Fibroblast of skin of abdomen (primary cell): ENCODE data around the gene ZKSCAN7. TPM values are rescaled to one million over a fixed set of nuclear protein-coding genes. Genes with fewer than 3 reads are reported as not detected.
"Not testable (repeated sequence)": the region's sequence is repeated elsewhere in the genome, so short reads cannot be mapped to it uniquely, and the experiment has no call there.

Experiments
- DNase-seq: peaks from one replicate; pipeline ENCODE4 v3.0.0-alpha.2; 2013
- polyA plus RNA-seq, 2 experiments: library from polyadenylated mRNA; unstranded; fragments of 120-200 nt; gene quantifications; one replicate each; pipeline ENCODE4 v1.2.1, GENCODE V29; 2013; ENCODE audit not compliant: insufficient read length in 2 of 2

ZKSCAN7 gene
- polyA plus RNA-seq (2013, experiment 1 of 2; ENCODE audit: insufficient read length): 3.8 TPM
- 3.9 TPM for polyA plus RNA-seq (2013, experiment 2 of 2; ENCODE audit: insufficient read length)

- peak; percentile 61 for DNase-seq
Observed at GRCh38 chr3:44554626-44555592, at the start of gene ZKSCAN7. Gene ZKSCAN7, plus strand, starts transcription at chr3:44555193. Its CDS starts 1,855 bp downstream, at chr3:44557048.

DNA sequence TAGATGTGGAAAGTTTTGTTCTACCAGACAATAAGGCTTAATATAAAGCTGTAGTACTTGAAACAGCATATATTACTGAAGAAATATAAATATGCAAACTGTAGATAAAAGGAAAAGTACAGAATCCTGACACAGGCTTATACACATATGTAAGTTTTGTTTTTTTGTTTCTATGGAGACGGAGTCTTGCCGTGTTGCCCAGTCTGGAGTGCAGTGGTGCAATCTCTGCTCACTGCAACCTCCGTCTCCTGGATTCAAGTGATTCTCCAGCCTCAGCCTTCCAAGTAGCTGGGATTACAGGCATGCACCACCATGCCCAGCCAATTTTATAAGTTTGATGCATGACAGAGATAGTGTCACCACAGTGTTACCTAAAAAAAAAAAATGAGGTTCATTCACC lies 48.4 kb upstream of the ZKSCAN7 start:
- DNase-seq: no peak

GRCh38 chr3:44506961-44507360 lies 48.0 kb upstream of the ZKSCAN7 start:
- DNase-seq: no peak

- no peak for DNase-seq
Observed at GRCh38 chr3:44509393-44509921, 45.5 kb upstream of the ZKSCAN7 start.

DNA sequence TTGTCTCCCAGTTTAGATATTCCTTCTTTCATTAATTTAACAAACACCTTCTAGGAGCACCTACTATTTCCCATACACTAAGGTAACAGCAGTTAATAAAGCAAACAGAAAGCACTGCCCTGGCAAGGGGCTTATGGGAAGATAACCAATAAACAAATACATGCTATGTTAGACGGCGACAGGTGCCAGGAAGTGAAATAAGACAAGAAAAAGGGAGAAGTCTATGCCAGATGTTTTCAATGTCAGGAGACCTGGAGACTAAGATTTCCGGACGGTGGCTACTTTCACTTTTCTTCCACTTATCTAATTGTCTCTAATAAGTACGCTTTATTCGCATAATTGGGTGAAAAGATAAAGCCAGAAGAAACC lies 45.0 kb upstream of the ZKSCAN7 start:
- DNase-seq: no peak

DNA sequence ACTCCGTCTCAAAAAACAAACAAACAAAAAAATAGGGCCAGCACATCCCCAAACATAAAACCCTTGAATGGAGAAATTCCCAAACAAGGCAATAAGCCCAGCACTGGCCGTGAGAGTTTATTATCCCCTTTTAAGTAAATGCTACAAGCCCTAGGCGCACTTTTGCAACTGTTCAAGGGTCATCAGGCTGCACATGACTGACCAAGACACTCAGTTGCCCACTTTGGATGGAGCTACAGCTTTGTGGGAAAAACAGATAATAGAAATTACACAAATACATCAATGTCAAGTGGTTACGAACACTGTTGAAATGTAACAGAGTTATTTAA lies 43.8 kb upstream of the ZKSCAN7 start:
- DNase-seq: no peak

DNA sequence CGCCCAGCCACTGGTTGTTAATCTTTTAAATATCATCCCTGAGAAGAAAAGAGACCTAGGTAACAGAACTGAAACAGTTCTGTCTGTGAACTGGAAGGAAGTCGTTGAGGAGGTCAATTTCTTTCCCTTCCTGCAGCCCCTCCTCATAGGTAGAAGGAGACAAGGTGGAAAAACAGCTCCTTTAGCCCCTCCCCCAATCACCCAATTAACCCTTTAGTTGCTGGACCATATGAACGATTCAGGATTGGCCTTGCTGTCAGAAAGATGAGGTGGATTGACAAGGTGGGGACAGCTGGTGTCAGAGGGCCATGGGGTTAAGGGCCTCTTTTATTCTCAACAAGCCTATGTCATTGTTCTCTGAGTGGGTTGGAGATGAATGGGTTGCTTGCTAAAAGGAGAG lies 41.5 kb upstream of the ZKSCAN7 start:
- no peak for DNase-seq

GRCh38 chr3:44516230-44516629 lies 38.8 kb upstream of the ZKSCAN7 start:
- no peak for DNase-seq

DNA sequence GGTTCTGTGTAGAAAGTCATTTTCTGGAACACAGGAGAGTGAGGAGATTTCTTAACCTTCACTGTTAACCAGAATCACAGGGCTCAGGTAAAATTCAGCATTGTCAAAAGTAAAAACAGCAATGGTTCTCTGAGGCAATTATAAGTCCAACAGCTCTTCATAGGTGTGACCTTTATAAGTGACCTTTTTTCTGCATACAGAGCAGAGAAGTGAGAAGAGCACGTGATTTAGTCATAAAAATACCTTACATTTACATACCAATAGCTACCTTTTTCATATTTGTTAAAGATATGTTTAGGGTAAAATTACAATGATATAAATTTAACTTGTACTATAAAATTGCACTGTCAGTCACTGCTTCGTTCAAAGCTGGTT lies 36.2 kb upstream of the ZKSCAN7 start:
- DNase-seq: no peak

- DNase-seq: no peak
Observed at GRCh38 chr3:44521721-44522120, 33.3 kb upstream of the ZKSCAN7 start.

- no peak for DNase-seq
Observed at GRCh38 chr3:44522494-44522933, 32.5 kb upstream of the ZKSCAN7 start.

DNA sequence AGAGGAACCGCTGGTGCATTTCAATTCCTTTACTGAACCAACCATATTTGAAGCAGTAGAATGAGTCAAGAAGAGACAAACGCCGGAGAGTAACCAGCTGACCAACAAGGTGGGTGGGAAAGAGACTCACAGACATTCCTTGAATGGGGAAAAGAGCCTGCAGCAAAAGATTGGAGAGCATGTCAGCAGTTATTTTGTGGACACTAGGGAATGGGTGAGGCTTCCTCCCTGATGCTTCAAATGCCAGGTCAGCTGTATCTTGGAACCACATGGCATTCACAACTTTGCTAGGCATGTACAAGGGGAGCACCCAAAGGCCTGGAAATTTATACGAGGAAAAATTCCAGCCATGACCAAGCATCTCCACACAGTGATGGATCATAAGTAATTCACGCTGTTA lies 29.9 kb upstream of the ZKSCAN7 start:
- no peak for DNase-seq

DNA sequence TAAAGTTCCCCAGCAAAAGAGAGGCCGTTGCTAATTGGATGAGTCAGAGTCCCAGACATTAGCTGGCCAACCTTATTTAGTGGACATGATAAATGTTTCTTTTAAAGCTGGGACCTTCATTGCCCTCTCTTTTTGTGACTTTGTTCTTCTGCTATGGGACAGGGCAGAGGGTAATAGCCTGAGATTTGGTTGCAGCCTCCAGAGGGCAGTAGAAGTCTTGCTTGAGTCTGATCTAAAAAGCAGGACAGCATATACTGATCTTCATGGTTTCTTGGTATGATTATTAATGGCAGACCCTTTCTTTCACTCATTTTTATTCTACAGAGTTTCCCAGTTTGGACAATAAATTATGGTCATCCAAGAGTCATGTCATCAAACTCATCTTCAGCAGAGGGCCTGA lies 25.1 kb upstream of the ZKSCAN7 start:
- DNase-seq: no peak

- no peak for DNase-seq
Observed at GRCh38 chr3:44530911-44531310, 24.1 kb upstream of the ZKSCAN7 start.

GRCh38 chr3:44534659-44535058 lies 20.3 kb upstream of the ZKSCAN7 start:
- peak; percentile 18 for DNase-seq

- no peak for DNase-seq
Observed at GRCh38 chr3:44535364-44535763, 19.6 kb upstream of the ZKSCAN7 start.

- not testable (repeated sequence) for DNase-seq
Observed at GRCh38 chr3:44544811-44545210, 10.2 kb upstream of the ZKSCAN7 start.

GRCh38 chr3:44555723-44556122 lies 730 bp downstream of the ZKSCAN7 start:
- DNase-seq: peak; percentile 7

- no peak for DNase-seq
Observed at GRCh38 chr3:44557074-44557473, 2.1 kb downstream of the ZKSCAN7 start.

- no peak for DNase-seq
Observed at GRCh38 chr3:44561076-44561475, 6.1 kb downstream of the ZKSCAN7 start.

- DNase-seq: no peak
Observed at GRCh38 chr3:44562147-44562546, 7.2 kb downstream of the ZKSCAN7 start.

- DNase-seq: no peak
Observed at GRCh38 chr3:44568561-44568960, 13.6 kb downstream of the ZKSCAN7 start.

GRCh38 chr3:44571024-44571423 lies 16.0 kb downstream of the ZKSCAN7 start:
- DNase-seq: no peak

GRCh38 chr3:44576613-44577012 lies 21.6 kb downstream of the ZKSCAN7 start:
- DNase-seq: no peak
